PC-9 (cell line): ENCODE measurements around the gene RNF13.

Source experiments
- CTCF ChIP-seq: fragments of 200-600 bp; sonication (generic); conservative IDR thresholded peaks from 2 replicates; pipeline ENCODE4 v1.6.1; 2017; ENCODE audit warnings: mixed run types, antibody characterized with exemption, mild to moderate bottlenecking, moderate library complexity
- EZH2 ChIP-seq: fragments of 200-600 bp; sonication (generic); IDR thresholded peaks from 2 replicates; pipeline ENCODE4 v1.8.0; 2017; ENCODE audit warnings: antibody characterized with exemption, low read depth

- TF ChIP-seq CTCF (no peak), EZH2 (no peak)
Measured at GRCh38 chr3:149969940-149970715, 157.1 kb downstream of the RNF13 start.
